Right ventricle myocardium inferior (tissue), 1 donor: ENCODE data around the gene PVALEF. TPM values are rescaled to one million over a fixed set of nuclear protein-coding genes. Genes with fewer than 3 reads are reported as not detected.

Experiments
- ATAC-seq: fragments of 200-7000 bp; cut with Tn5 transposase; one replicate; pipeline ENCODE4 v1.9.1; 2020; ENCODE audit warnings: mild to moderate bottlenecking, moderate library complexity
- DNase-seq: peaks from one replicate; pipeline ENCODE4 v3.0.0; 2021; ENCODE audit errors: missing footprints
- intact Hi-C: fragments of 100-400 bp; cut with DNase I; formaldehyde crosslinking; loops from one replicate; pipeline ENCODE4 v1.11.0; 2022
- total RNA-seq: library from RNA; stranded (reverse); fragmentation: NEBNext Ultra II Directional; extraction: Animal tissue kit (Norgen Biotek cat#: 25700); gene quantifications from one replicate; pipeline ENCODE4 v1.2.1, GENCODE V29; 2021
- donor health status: DM: no; HTN: yes; CAD: no; lungs with severe emphysema.

Gene PVALEF
- total RNA-seq, 1 donor from 2014 or later: not detected

DNA sequence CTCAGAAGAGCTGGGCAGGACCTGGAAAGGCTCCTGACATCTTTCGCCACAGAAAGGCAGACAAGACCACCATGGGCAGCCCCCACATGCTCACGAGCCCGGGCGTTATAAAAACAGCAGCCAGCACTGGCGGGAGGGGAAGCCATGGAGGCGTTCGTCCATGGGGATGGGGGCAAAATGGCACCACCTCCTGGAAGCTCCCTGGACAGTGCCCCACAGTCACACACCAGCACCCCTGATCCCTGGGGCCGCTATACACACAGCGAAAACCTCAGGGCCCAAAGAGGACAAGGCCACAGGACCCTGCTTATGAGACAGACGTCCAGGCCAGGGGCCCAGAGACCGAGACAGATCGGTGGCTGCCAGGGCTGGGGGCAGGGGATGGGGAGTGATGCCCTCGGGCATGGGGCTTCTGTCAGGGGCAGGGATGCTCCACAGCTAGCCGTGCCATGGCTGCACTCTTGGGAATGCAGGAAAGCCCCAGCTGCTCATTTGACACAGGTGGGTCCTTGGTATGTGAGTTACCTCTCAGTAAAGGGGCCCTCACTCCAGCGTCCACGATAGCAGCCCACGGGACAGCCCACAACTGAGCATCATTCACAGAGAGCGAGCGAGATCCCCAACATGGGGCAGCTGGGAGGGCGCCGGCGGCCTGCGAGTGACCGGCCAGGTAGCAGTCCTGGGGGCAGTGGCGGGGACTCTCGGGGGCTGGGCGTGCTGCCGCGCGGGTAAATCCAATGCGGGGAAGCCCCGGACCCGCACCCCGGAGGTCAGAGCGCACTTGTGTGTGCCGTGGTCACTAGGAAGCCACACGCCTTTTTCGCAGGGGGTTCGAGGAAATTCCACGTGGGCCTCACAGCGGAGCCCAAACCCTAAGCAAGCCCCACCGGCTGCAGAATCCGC lies 6.4 kb upstream of the PVALEF start:
- no peak for ATAC-seq

DNA sequence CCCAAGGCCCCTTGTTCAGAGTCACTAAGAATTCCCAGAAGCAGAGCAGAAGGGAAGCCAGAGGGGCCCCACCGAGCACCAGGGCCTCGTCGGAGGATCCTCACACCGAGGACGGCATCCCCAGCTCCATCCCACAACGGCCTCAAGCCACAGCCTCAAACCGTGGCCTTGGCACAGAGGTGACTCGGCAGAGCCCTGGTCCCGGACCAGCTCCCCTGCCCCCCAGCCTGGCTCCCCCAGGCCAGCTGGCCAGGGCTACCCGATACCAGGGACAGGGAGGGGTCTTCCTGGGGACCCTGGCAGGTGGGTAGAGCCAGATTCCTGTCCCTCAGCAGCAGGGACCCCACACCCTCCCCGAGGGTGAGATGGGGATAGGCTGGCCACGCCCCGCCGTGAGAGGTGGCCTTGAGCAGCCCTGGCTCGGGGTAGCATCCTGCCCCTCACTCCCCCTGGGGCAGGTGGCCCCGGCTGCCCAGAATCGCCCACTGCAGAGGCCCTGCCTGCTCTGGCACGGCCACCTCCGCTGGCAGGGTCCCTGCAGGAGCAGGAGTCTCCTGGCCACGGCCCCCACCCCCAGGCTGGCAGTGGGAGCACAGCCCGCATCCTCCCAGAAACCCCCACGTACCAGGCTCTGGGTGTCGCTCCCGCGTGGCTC lies 5.6 kb upstream of the PVALEF start:
- DNase-seq (peak; percentile 46), ATAC-seq (no peak)
- intact Hi-C loops: no loop called here

More for the DNA sequence above, 6.4 kb upstream of the PVALEF start:
- DNase-seq: peak; percentile 60
- intact Hi-C loops: no loop called here

DNA sequence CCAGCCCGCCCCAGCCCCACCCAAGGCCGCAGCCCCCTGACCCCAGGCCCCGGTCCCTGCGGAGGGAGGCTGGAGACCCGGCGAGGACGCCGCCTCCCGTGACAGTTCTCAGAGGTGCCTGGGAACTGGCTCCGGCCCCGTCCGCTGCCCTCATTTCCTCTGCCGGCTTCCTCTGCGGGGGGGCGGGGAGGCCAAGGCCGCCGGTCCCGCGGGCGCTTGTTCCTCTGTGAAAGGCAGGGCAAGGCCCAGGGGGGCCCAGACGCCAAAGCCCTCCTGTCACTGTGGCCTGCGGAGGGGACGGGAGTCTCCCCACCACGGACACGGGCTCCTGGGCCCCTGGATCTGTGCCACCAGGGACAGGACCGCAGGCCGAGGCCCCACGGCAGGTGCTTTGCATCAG lies 5.0 kb upstream of the PVALEF start:
- intact Hi-C loops: no loop called here
- no peak for ATAC-seq

DNA sequence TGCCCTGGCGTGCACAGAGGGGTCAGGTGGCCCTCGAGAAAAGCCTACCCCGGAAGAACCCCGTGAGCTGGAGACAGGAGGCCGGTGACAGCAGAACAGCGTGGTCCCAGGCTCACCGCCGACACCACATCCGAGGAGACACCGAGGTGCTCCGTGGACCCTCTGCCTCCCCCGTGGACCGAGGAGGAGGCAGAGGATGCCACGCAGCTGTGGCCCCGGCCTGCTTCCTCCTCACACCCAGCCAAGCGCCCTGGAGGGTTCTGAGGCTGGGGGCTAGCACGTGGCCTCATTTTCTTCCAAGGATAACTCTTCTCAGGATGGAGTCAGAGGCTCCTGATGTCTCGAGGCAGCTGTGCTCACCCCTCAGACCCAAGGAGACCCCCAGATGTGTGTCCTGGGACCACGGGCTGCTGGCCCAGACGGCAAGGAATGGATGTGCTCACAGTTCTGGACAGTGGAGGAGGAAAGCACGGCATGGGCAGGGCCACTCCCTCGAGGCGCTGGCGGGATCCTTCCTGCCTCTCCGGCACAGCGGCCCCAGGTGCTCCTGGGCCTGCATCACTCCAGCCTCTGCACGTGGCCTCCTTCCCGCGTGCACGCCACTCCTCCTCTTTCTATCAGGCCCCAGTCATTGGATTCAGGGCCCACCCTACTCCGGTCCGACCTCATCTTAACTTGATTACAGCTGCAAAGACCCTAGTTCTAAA lies 4.4 kb upstream of the PVALEF start:
- ATAC-seq (no peak), DNase-seq (peak; percentile 72)
- intact Hi-C loops: no loop called here

More for the DNA sequence above, 5.0 kb upstream of the PVALEF start:
- DNase-seq: peak; percentile 91

DNA sequence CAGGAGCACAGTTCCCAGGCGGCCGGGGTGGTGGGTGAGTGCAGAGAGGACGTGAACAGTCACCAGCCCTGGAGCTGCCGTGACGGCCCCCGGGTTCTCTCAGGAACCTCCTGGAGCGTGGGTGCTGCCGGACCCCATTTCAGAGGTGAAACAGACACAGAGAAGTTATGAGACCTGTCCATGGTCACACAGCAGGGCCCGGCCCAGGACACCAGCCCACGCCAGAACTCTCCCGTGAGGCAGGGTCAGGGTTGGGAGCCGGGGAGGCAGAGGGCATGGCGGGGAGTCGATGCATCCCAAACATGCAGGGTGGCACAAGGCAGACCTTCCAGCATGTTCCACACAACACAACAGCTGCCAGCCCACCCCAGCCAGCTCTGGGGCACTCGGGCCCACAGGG lies 3.8 kb upstream of the PVALEF start:
- ATAC-seq (no peak), DNase-seq (peak; percentile 37)
- intact Hi-C loops: no loop called here

DNA sequence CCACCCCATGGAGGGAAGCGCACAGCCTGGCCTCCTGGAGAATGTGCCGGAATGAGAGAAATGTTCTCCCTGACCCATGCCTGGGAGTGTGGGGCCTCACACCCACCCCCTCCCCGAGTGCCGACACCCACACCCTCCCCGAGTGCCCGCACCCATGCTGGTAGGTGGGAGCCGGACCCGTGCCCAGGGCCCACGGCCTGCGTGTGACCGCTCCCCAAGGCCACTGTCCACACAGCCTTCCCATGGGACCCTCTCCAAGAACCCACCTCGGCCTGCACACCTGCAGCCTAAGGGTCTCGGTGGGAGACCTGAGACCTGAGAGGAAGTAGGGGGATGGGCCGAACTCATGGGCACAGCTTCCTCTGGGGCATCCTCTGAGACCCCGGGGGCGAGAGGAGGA lies 3.3 kb upstream of the PVALEF start:
- DNase-seq (peak; percentile 54), ATAC-seq (no peak)

DNA sequence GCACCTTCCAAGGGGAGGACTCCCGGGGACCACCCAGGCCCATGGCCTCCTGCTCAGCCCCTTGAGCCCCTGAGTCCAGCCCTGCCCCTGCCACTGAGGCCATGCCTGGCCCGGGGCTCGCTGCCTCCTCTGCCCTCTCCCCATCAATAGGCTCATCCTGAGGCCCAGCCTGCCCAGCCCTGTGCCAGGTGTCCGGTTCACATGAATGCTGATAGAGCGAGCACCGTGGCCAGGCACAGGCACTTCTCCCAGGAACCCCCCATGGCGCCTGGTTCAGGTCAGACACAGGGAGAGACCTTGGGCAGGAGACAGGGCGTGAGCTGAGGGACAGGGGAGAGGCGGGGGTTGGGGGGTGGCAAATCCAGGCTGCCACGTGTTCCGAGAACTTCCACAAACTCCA lies 2.8 kb upstream of the PVALEF start:
- DNase-seq (peak; percentile 30), ATAC-seq (no peak)
- intact Hi-C loops: no loop called here

More for the DNA sequence above, 3.3 kb upstream of the PVALEF start:
- intact Hi-C loops: no loop called here

DNA sequence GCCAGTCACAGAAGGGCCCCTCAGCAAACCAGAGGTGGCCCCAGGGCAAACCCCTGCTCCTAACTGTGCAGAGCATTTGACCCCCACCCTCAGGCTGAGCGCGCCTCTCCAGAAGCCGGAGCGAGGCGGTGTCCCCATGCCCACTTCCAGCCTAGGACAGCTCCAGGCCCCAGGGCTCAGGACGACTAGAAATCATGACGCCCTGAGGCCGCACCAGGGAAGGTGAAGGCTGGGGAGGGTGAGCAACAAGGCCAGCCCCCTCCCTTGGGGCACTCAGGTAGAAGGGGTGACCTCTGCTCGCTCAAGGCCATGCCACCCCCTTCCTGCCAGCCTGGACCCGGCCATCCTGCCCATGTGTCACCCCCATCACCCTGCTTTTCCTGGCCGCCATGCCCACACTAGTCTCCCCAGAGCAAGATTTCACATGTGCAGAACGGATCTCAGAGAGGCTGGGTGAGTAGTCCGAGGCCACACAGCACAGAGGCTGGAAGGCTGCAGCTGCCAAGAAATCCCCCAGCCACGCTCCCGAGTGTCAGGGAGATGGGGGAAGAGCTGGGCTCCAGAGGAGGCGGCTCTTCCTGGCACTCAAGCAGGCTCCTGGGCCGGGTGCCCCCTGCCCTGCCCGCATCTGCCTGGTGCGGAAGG lies 2.1 kb upstream of the PVALEF start:
- no peak for ATAC-seq
- peak; percentile 67 for DNase-seq

DNA sequence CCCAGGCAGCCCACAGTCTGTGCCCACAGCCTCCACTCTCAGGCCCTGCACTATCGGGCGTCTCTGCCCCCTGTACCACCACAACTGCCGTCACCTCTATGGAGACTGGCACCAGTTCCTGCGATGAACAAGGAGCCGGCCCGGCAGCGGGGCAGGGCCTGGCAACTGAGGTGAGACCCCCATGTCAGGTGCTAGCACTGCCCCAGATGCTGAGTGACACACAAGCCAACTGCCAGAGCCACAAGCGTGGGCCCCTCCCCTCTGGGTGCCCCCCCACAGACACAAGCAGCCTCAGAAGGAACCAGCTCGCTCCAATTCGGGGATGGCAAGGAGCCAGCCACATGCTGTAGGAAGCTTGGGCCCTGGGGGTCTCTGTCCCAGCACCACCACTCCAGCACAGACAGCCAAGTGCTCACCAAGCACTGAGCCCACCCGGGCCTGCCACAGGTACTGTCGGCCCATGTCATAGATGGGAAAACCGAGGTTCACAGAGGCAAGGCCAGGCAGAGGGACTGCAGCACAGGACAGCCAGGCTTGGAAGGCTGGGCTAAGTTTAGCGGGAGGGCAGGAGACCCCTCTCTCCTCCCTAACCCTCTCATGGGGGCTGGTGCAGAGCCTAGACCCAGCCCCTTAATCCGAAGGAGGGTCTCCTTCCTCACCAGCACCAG lies 1.5 kb upstream of the PVALEF start:
- intact Hi-C loops: no loop called here
- ATAC-seq (no peak), DNase-seq (peak; percentile 23)

More for the DNA sequence above, 2.1 kb upstream of the PVALEF start:
- intact Hi-C loops: no loop called here

DNA sequence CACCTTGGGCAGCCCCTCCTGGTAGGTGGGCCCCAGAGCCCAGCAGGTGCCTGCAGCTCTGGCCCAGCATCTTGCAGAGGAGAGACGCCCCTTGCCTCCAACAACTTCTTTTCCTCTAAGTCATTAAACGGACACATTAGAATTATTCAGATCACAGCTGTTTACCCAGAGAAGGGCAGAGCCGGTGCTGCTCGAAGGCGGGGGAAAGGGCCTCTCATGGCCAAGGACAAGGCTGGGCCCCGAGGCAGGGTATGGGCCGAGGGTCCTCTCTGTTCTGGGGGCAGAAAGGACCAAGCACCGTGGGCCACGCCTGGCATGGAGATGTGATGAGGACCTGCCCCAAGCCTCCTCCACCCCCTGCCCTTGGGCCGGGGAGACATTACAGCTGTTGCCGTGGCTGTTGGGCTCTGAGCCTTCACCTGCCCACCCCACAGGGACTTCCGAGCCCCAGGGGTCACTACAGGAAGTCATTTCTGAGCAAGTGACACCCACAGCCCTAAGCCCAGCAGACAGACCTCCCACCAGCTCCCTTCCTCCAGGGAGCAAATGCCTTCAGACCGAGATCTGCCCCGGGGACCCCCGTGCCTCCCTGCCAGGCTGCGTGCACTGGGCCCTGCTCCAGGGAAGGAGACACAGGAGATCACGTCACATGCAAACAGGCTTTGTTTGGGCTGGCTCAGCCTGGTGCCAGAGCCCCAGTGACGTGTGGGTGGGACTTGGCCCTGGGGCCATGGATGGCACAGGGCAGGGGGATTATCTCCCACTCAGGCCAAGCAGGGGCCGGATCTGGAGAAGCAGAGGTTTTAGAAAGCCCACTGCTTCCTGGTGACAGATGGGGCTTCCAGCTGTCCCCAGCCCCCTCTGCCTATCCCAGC lies 699 bp upstream of the PVALEF start:
- intact Hi-C loops: no loop called here
- DNase-seq (no peak), ATAC-seq (no peak)

DNA sequence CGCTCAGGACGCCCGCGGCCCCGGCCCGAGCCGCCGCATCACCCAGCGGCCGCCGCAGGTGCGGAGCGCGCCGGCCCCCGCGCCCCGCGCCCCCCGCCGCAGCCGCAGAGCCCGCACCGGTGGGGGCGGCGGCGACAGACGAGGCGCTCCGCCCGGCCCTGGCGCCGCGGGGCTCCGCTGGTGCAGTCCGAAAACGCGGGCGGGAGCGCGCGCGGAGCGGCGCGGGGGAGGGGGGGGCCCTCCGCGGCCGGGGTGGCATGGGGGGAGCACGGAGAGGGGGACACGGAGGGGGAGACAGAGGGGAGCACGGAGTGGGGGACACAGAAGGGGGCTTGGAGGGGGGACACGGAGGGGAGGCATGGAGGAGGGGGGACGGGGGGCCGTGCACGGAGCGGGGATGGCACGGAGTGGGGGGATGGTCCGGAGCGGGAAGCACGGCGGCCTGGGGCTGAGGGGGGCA lies 756 bp downstream of the PVALEF start, which contains the start of gene AATK:
AATK (minus strand) TSS at position 189 of the 460 bp plus-strand sequence. CDS start 229 bp downstream, outside the sequence.
- intact Hi-C loops: no loop called here
- DNase-seq (no peak), ATAC-seq (no peak)

DNA sequence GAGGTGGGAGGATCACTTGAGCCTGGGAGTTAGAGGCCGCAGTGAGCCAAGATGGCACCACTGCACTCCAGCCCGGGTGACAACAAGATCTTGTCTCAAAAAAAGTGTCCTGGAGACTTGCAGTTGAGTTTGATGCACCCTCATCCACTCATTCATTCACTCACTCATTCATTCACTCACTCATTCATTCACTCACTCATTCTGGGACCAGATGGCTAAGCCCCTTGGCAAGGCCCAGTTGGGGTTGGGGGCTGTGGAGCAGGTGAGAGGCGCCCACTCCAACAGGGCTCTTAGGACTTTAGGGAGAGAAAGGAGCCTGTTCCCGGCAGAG lies 1.9 kb downstream of the PVALEF start:
- DNase-seq (no peak), ATAC-seq (no peak)
- intact Hi-C loops: no loop called here

DNA sequence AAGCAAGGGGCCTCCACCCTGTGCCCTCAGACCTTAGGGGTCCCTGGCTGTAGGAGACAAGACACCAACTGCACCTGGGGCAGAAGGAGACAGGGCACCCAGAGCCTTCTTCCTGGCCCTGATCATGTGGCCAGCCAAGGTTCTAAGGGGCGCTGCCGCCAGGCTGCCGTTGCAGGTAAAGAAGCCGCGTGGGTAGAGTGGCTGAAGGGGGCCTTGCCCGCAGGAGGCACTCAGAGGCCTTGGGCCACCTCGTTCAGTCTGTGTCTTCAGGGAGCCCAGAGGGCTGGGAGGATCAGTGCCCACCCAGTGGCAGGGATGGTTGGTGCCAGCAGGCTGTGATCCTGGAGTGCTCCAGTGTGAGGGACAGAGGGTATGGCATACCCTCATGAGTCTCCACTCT lies 2.3 kb downstream of the PVALEF start:
- no peak for DNase-seq
- ATAC-seq: no peak
- intact Hi-C loops: no loop called here

DNA sequence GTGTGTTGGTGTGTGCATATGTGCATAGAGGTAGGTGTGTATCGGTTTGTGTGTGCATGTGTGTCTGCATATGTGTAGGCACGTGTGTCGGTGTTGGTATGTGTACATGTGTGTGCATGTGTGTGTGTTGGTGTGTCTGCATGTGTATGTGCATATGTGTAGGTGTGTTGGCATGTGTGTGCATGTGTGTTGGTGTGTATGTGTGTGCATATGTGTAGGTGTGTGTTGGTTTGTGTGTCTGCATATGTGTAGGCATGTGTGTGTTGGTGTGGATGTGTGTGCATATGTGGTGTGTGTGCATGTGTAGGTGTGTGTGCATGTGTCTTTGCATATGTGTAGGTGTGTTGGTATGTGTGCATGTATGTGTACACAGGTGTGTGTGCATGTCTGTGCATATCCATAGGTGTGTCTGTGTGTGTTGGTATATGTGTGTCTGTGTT lies 4.6 kb downstream of the PVALEF start:
- DNase-seq (peak; percentile 40), ATAC-seq (no peak)
- intact Hi-C loops: no loop called here

DNA sequence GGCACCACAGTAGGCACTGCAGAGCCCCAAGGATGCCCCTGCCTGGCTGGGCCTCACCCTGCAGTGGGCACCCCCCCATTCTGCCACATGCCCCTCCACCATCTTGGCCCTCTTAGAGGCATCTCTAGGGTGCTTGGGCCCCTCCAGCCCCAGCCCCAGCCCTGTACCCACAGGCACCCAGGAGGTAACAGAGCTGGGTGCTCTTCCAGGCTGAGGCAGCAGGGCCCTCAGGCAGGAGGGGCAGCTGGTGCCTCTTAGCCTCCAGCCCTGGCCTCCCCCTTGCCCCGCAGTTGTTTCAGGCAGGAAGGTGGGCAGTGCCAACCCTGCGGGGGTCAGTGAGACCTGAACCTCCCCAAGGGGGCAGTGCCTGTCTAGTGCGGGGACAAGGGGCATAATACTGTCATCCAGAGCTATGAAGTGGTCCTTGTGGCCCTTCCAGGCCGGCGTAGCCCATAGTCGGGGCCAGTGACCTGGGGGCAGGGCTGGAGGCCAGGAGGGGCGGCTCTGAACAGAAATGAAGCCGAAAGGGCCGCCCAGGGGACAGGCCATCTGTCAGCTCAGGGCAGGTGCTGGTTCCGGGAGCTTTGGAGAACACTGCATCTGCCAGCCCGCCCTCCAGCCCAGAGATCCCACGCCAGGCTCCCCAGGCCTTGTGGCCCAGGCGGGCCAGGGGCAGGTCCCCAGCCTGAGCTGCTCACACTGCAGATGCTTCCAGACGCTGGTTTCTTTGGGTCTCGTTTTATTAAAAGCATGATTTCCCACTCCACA lies 5.6 kb downstream of the PVALEF start:
- intact Hi-C loops: no loop called here
- DNase-seq (peak; percentile 34), ATAC-seq (no peak)

DNA sequence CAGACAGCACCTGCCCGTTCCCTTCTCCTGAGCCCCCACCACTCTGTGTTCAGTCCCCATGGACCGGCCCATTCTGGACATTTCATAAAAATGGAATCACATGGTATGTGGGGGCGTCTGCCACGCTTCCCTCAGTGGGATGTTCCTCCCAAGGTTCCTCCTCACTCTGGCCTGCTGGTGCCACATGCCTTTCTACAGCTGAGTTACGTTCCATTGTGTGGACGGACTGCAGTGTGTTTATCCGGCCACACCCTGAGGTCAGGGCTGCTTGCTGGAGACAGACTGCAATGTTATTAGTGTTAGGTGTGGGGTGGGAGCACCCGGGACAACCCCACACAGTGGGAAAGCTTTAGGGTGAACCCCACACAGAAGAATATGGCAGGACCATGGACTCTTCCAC lies 6.6 kb downstream of the PVALEF start:
- intact Hi-C loops: no loop called here
- ATAC-seq: no peak
- DNase-seq: peak; percentile 4
